Measurements from ENCODE around the gene CDC14A. TPM values are rescaled to one million over a fixed set of nuclear protein-coding genes. Genes with fewer than 3 reads are reported as not detected.

Gene CDC14A
- polyA plus RNA-seq, 1 experiment: 2.8 TPM

DNA sequence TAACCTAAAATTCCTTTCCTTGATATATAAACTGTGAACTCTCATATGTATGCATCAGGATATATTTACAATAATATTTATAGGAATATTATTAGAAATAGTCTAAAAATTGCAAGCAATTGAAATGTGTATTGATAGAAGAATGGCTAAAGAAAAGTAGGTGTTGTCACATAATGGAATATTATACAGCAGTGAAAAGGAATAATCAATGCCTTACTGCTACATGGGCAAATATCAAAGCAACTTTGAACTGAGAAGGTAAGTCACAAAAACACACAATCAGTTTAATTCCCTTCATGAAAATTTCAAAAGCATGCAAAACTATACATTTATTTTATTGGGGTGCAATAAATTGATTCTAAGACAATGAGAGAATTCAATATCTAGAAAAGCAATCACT, 35.7 kb upstream of the CDC14A start:
- POLR2A ChIA-PET: no interaction called here
- no peaks in the 10 kb centered on the region for H3K27me3 ChIP-seq (ENCODE audit: control insufficient read depth, insufficient read depth, low read length)
- no peak overlapping the region for H3K27ac ChIP-seq (ENCODE audit: low read depth, low read length)
- DNase-seq (ENCODE audit: low read depth, low spot score): no peak
- H3K4me3 ChIP-seq (ENCODE audit: low read depth, low read length): no peak overlapping the region
- H3K9me3 ChIP-seq (ENCODE audit: control insufficient read depth, insufficient read depth, low read length): peaks cover 8% of the 10 kb centered on the region; the same call in 1 of the 2 replicates
- CTCF ChIA-PET: interaction anchor here (1.4 kb wide), 1 partner anchor 27 kb away, joined by 3 read pairs; no protein-coding TSS in a partner anchor
- TF ChIP-seq CTCF (IDR thresholded peaks at IDR 0.05; ENCODE audit: low read depth, low read length): no peak

- no peak for TF ChIP-seq CTCF (IDR thresholded peaks at IDR 0.05; ENCODE audit: low read depth, low read length)
- POLR2A ChIA-PET: no interaction called here
- DNase-seq (ENCODE audit: low read depth, low spot score): no peak
- CTCF ChIA-PET: no interaction called here
- Histone ChIP-seq H3K27ac (ENCODE audit: low read depth, low read length) (no peak overlapping the region), H3K27me3 (ENCODE audit: control insufficient read depth, insufficient read depth, low read length) (no peaks in the 10 kb centered on the region), H3K9me3 (ENCODE audit: control insufficient read depth, insufficient read depth, low read length) (peaks cover 8% of the 10 kb centered on the region; the same call in 1 of the 2 replicates), H3K4me3 (ENCODE audit: low read depth, low read length) (no peak overlapping the region)
Observed at GRCh38 chr1:100320311-100321099, 31.8 kb upstream of the CDC14A start.

GRCh38 chr1:100321100-100321493, 31.2 kb upstream of the CDC14A start:
- CTCF ChIA-PET: no interaction called here

DNA sequence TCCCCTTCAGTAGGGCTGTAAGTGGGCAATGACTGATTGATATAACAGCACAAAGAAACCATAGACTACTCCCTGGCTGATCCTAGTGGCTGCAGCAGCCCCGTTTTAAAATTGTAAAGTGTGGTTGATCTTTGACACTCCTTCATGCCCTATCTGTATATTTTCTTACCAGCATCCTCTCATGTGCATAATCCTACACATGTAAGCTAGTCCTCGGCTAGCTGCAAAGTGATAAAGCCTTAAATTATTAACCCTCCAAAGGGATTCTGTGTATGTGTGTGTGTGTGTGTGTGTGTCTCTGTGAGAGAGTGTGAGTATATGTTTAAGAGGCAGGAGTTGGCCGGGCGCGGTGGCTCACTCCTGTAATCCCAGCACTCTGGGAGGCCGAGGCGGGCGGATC, 30.8 kb upstream of the CDC14A start:
- DNase-seq (ENCODE audit: low read depth, low spot score): no peak
- 0 out of 2 replicates have a peak, but pooled peaks cover 4% of the 10 kb centered on the region for H3K9me3 ChIP-seq (ENCODE audit: control insufficient read depth, insufficient read depth, low read length)
- ChIA-PET POLR2A (no interaction called here), CTCF (interaction anchor here (0.5 kb wide), 1 partner anchor 135 kb away, joined by 3 read pairs; no protein-coding TSS in a partner anchor)
- TF ChIP-seq CTCF (IDR thresholded peaks at IDR 0.05; ENCODE audit: low read depth, low read length): no peak
- H3K27me3 ChIP-seq (ENCODE audit: control insufficient read depth, insufficient read depth, low read length): no peaks in the 10 kb centered on the region
- no peak overlapping the region for H3K4me3 ChIP-seq (ENCODE audit: low read depth, low read length)
- no peak overlapping the region for H3K27ac ChIP-seq (ENCODE audit: low read depth, low read length)

More at GRCh38 chr1:100321100-100321493, 31.2 kb upstream of the CDC14A start:
- H3K27ac ChIP-seq (ENCODE audit: low read depth, low read length): no peak overlapping the region
- H3K27me3 ChIP-seq (ENCODE audit: control insufficient read depth, insufficient read depth, low read length): no peaks in the 10 kb centered on the region
- TF ChIP-seq CTCF (IDR thresholded peaks at IDR 0.05; ENCODE audit: low read depth, low read length): no peak
- POLR2A ChIA-PET: no interaction called here
- DNase-seq (ENCODE audit: low read depth, low spot score): no peak
- 0 out of 2 replicates have a peak, but pooled peaks cover 4% of the 10 kb centered on the region for H3K9me3 ChIP-seq (ENCODE audit: control insufficient read depth, insufficient read depth, low read length)
- H3K4me3 ChIP-seq (ENCODE audit: low read depth, low read length): no peak overlapping the region

- TF ChIP-seq CTCF (IDR thresholded peaks at IDR 0.05; ENCODE audit: low read depth, low read length): no peak
- POLR2A ChIA-PET: no interaction called here
- Histone ChIP-seq H3K4me3 (ENCODE audit: low read depth, low read length) (no peak overlapping the region), H3K9me3 (ENCODE audit: control insufficient read depth, insufficient read depth, low read length) (0 out of 2 replicates have a peak, but pooled peaks cover 4% of the 10 kb centered on the region), H3K27ac (ENCODE audit: low read depth, low read length) (no peak overlapping the region), H3K27me3 (ENCODE audit: control insufficient read depth, insufficient read depth, low read length) (no peaks in the 10 kb centered on the region)
- no peak for DNase-seq (ENCODE audit: low read depth, low spot score)
- CTCF ChIA-PET: no interaction called here
Observed at GRCh38 chr1:100322436-100323211, 29.7 kb upstream of the CDC14A start.
